ENCODE results near the gene MYO10.

The MYO10 gene

DNA sequence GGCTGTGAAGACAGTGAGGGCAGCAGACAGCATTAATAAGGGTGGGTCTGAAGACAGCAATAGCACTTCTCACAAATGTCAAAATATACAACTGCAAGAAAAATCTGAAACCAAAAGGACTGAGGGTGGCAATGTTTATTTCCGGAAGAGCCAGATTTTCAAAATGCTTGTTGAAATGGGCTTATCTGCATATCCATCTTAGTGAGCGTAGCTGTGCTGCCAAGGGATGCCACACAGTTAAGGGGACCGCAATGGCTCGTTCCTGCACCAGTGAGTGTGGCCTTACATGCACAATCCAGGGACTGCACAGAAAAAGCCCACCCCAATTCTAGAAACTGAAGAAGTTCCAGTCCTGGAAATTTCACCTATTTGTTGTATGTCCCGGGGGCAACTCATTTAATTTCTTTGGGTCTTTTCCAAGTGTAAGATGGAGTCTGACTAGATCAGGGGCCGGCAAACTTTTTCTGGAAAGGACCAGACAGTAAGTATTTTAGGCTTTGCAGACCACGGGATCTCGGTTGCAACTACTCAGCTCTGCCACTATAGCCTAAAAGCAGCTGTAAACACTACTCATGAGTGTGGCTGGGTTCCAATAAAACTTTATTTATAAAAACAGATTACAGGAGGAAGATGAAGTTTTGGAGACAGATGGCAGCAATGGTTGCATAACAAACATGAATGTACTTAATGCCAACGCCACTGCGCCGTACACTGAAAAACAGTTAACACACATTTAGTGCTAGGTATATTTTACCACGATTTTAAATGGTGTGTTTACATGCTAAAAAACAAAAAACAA is 154.1 kb downstream of the MYO10 start:
- no peak overlapping the region for H3K4me3 Mint-ChIP-seq
- no peaks in the 10 kb centered on the region for H3K27me3 Mint-ChIP-seq (ENCODE audit: low read depth)
- TF ChIP-seq, protein P1, sequence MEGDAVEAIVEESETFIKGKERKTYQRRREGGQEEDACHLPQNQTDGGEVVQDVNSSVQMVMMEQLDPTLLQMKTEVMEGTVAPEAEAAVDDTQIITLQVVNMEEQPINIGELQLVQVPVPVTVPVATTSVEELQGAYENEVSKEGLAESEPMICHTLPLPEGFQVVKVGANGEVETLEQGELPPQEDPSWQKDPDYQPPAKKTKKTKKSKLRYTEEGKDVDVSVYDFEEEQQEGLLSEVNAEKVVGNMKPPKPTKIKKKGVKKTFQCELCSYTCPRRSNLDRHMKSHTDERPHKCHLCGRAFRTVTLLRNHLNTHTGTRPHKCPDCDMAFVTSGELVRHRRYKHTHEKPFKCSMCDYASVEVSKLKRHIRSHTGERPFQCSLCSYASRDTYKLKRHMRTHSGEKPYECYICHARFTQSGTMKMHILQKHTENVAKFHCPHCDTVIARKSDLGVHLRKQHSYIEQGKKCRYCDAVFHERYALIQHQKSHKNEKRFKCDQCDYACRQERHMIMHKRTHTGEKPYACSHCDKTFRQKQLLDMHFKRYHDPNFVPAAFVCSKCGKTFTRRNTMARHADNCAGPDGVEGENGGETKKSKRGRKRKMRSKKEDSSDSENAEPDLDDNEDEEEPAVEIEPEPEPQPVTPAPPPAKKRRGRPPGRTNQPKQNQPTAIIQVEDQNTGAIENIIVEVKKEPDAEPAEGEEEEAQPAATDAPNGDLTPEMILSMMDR (IDR thresholded peaks at IDR 0.05; ENCODE audit: unreplicated experiment in 3 of 3) = no peak
- no peaks in the 10 kb centered on the region for H3K9me3 Mint-ChIP-seq
- peaks cover 20% of the 10 kb centered on the region for H3K4me1 Mint-ChIP-seq
- H3K27ac Mint-ChIP-seq = no peak overlapping the region
- H3K36me3 Mint-ChIP-seq (ENCODE audit: low read depth) = peaks cover 50% of the 10 kb centered on the region

DNA sequence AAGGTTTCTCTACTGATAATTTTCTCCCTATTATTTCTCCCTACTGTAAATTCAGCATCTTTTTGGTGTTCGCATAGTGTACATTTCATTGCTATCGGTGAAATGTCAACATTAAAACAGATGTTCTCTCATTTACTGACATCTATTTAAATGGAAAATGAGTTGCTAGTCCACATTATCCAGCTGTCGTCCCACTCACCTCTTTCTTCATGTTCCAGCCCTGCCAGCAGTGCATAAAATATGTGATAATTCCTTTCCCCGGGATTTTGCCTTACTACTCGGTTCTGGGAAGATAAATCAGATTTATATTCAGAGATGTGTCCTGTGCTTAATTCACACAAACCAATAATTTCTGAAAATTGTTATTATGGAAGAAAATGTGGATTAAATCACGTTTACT is 155.8 kb downstream of the MYO10 start:
- no peak overlapping the region for H3K27ac Mint-ChIP-seq
- H3K27me3 Mint-ChIP-seq (ENCODE audit: low read depth) = no peaks in the 10 kb centered on the region
- H3K36me3 Mint-ChIP-seq (ENCODE audit: low read depth) = peaks cover 52% of the 10 kb centered on the region
- TF ChIP-seq, protein P1 (IDR thresholded peaks at IDR 0.05; ENCODE audit: unreplicated experiment in 3 of 3) = no peak
- H3K4me3 Mint-ChIP-seq = no peak overlapping the region
- H3K9me3 Mint-ChIP-seq = no peaks in the 10 kb centered on the region
- peaks cover 19% of the 10 kb centered on the region for H3K4me1 Mint-ChIP-seq

DNA sequence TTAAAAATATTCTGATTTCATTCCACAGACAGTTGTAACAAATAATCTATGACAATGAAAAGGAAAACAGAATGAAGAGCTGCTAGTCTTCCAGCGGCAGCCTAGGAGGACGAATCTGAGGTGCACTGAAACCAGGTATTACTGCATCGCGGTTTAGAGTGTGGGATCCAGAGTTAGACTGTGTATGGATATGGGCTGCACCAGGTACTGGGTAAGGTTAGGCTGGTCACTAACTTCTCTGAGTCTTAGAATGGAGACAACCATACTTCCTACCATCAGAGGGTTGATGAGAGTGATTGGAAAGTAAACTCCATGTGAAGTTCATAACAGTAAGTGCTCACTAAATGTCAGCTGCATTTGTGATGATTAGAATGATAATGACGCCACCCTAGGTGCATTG is 158.7 kb downstream of the MYO10 start:
- no peaks in the 10 kb centered on the region for H3K27me3 Mint-ChIP-seq (ENCODE audit: low read depth)
- peaks cover 45% of the 10 kb centered on the region for H3K36me3 Mint-ChIP-seq (ENCODE audit: low read depth)
- no peaks in the 10 kb centered on the region for H3K9me3 Mint-ChIP-seq
- no peak overlapping the region for H3K4me3 Mint-ChIP-seq
- TF ChIP-seq, protein P1 (IDR thresholded peaks at IDR 0.05; ENCODE audit: unreplicated experiment in 3 of 3) = no peak
- peaks cover 6% of the 10 kb centered on the region for H3K4me1 Mint-ChIP-seq
- H3K27ac Mint-ChIP-seq = no peak overlapping the region

DNA sequence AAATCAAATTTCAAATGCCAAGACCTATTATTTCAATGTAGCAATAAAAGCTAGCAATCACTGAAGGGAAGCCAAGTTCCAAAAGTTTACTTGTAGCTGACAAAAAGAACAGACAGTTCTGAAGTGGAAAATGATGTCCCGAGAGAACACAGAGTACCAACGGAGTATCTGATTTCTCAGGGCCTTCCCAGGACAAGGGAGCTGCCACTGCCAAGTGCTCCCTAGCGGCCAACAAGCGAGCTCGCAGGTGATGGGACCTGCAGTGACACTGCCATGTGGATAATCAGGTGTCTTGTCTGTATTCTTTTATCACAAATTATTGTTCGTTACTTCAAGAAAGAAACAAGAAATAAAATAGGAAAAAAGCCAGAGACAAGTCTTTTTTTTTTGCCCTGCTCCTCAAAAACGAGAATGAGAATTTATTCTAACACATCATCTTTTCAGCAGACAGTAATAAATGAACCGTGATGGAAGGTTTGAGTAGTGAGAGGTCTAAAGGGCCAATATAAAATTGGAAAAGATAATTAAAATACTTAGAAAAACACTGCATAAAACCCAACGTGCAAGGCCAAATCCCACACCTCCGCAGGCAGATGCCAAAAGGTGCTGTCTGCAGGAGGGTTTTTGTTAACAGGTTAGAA is 159.4 kb downstream of the MYO10 start:
- Mint-ChIP-seq H3K4me1 (peaks cover 6% of the 10 kb centered on the region), H3K36me3 (ENCODE audit: low read depth) (peaks cover 38% of the 10 kb centered on the region), H3K27ac (no peak overlapping the region), H3K9me3 (no peaks in the 10 kb centered on the region), H3K4me3 (no peak overlapping the region), H3K27me3 (ENCODE audit: low read depth) (no peaks in the 10 kb centered on the region)
- TF ChIP-seq, protein P1 (IDR thresholded peaks at IDR 0.05; ENCODE audit: unreplicated experiment in 3 of 3) = peak; percentile 23 to 55 (median 38)

DNA sequence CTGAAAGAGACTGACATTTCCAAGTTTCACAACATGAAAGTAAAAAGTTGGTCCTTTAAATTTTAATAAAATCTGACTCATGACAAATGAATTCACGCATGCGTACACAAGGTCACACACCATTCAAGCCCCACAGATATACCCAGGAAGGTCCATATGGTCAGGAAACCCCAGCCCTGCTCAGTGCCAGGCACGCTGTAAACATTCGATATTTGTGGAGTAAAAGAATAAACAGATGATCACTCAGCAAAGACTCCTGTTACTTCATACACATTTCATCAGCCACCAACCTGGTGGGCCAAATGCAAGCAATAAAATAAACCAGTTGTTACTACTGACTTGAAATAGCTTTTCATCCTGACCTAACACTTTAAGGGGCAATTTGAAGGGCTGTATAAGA is 161.3 kb downstream of the MYO10 start:
- Mint-ChIP-seq H3K9me3 (no peaks in the 10 kb centered on the region), H3K27ac (no peak overlapping the region), H3K4me3 (no peak overlapping the region), H3K36me3 (ENCODE audit: low read depth) (peaks cover 33% of the 10 kb centered on the region), H3K4me1 (no peaks in the 10 kb centered on the region), H3K27me3 (ENCODE audit: low read depth) (no peaks in the 10 kb centered on the region)
- TF ChIP-seq, protein P1 (IDR thresholded peaks at IDR 0.05; ENCODE audit: unreplicated experiment in 3 of 3) = no peak

All from nephron (organoid).